K562 (cell line): ENCODE results near the gene ZNF652. TPM values are rescaled to one million over a fixed set of nuclear protein-coding genes. Genes with fewer than 3 reads are reported as not detected.

Experiments used
- ATAC-seq: fragments of 200-7000 bp; cut with Tn5 transposase; 3 replicates; pipeline ENCODE4 v1.9.1; 2020; ENCODE audit warnings: moderate library complexity
- BruUV-seq: library from RNA; stranded (reverse); fragments of 400-500 nt; replicated peaks from 2 replicates; lab custom pipeline; 2021; lab: Mats Ljungman, UMichigan
- CTCF ChIA-PET: fragments of 300-600 bp; formaldehyde crosslinking; extraction: SDS; loops from one replicate; lab custom pipeline; 2021; ENCODE audit warnings: low intra/inter-chr PET ratio; lab: Yijun Ruan, JAX
- POLR2A ChIA-PET: fragments of 300-600, 350-650 bp; sonication (Branson Sonifier 250); formaldehyde crosslinking; extraction: SDS; loops from one replicate; lab custom pipeline; 2021; ENCODE audit warnings: antibody characterized with exemption, inconsistent platforms; lab: Yijun Ruan, JAX
- DNase-seq, 4 experiments: peaks; one replicate each; pipeline versions ENCODE4 v3.0.0 to v3.0.0-alpha.2; 2011 to 2018; ENCODE audit warnings: low spot score in 3 of 4, mixed read lengths in 3 of 4; ENCODE audit errors: extremely low read depth in 1 of 4
- FAIRE-seq: peaks from 2 replicates; lab custom pipeline; 2011; peaks lifted over from hg19 to GRCh38; lab: Jason Lieb, UNC
- H2AFZ ChIP-seq: 2 replicates; pipeline ENCODE4 v1.6.0; 2011; ENCODE audit warnings: low read depth, low read length, control low read depth, inconsistent platforms
- H3K27ac ChIP-seq: fragments of 200-600 bp; 3 replicates; pipeline ENCODE4 v1.8.0; 2011; ENCODE audit warnings: low read depth, mild to moderate bottlenecking, control low read depth, inconsistent platforms, low read length, moderate library complexity, mixed read lengths; ENCODE audit errors: extremely low read depth
- H3K27me3 ChIP-seq, 2 experiments: fragments of 300-600 bp in 1 of 2; 2 replicates in 1 of 2; 3 replicates in 1 of 2; pipeline versions ENCODE4 v1.6.0 to v1.8.0; 2011; ENCODE audit warnings: inconsistent platforms in 2 of 2, low read length in 2 of 2, mild to moderate bottlenecking in 1 of 2, mixed read lengths in 1 of 2, moderate library complexity in 1 of 2; ENCODE audit not compliant: control insufficient read depth in 2 of 2, insufficient read depth in 2 of 2
- H3K36me3 ChIP-seq: fragments of 300-600 bp; 3 replicates; pipeline ENCODE4 v1.8.0; 2011; ENCODE audit warnings: mild to moderate bottlenecking, low read length, inconsistent platforms; ENCODE audit not compliant: control insufficient read depth, insufficient read depth
- H3K4me1 ChIP-seq, 2 experiments: fragments of 200-600 bp in 1 of 2; replicated peaks in 1 of 2; 2 replicates in 1 of 2; 3 replicates in 1 of 2; pipeline versions ENCODE4 v1.5.1 to v1.8.0; 2011; ENCODE audit warnings: inconsistent platforms in 2 of 2, low read length in 2 of 2, mild to moderate bottlenecking in 1 of 2, mixed read lengths in 1 of 2, moderate library complexity in 1 of 2; ENCODE audit not compliant: control insufficient read depth in 2 of 2, insufficient read depth in 2 of 2
- H3K4me2 ChIP-seq: 2 replicates; pipeline ENCODE4 v1.6.1; 2011; ENCODE audit warnings: low read length, control low read depth, inconsistent platforms, mixed read lengths; ENCODE audit not compliant: insufficient read depth
- H3K4me3 ChIP-seq: fragments of 200-600 bp; sonication (generic), shearing (Covaris generic); 2 replicates; pipeline ENCODE4 v1.5.1; 2016; ENCODE audit warnings: control low read depth, inconsistent platforms
- H3K79me2 ChIP-seq: fragments of 200-600 bp; 3 replicates; pipeline ENCODE4 v1.8.0; 2011; ENCODE audit warnings: low read length, inconsistent platforms; ENCODE audit not compliant: control insufficient read depth, insufficient read depth
- H3K9ac ChIP-seq, 2 experiments: 2 replicates each; pipeline versions ENCODE4 v1.6.0 to v1.6.1; 2011; ENCODE audit warnings: low read depth in 2 of 2, low read length in 2 of 2, control low read depth in 1 of 2, inconsistent platforms in 1 of 2, mild to moderate bottlenecking in 1 of 2, mixed read lengths in 1 of 2; ENCODE audit not compliant: insufficient read depth in 1 of 2
- H3K9me1 ChIP-seq: one replicate; pipeline ENCODE4 v1.6.0; 2011; ENCODE audit warnings: inconsistent platforms, mild to moderate bottlenecking, low read length, moderate library complexity; ENCODE audit not compliant: control insufficient read depth, insufficient read depth
- H3K9me3 ChIP-seq: replicated peaks from 2 replicates; pipeline ENCODE4 v1.5.1; 2011; ENCODE audit warnings: low read depth, low read length, inconsistent platforms; ENCODE audit not compliant: control insufficient read depth, insufficient read depth
- H4K20me1 ChIP-seq: replicated peaks from 2 replicates; pipeline ENCODE4 v1.6.1; 2011; ENCODE audit warnings: low read length, inconsistent platforms, mixed read lengths; ENCODE audit not compliant: control insufficient read depth, insufficient read depth
- DIDO1 ChIP-seq: fragments of 450-650 bp; IDR thresholded peaks from 2 replicates; pipeline ENCODE4 v1.6.1; 2016; ENCODE audit warnings: low read depth, missing biosample characterization, missing genetic modification characterization
- PCBP1 ChIP-seq: fragments of 200-400 bp; formaldehyde crosslinking; IDR thresholded peaks from 2 replicates; pipeline ENCODE4 v1.6.1; 2018; ENCODE audit warnings: mild to moderate bottlenecking, low read depth, low read length; ENCODE audit not compliant: poor library complexity, severe bottlenecking
- RBM39 ChIP-seq: fragments of 200-400 bp; formaldehyde crosslinking; optimal IDR thresholded peaks from 2 replicates; pipeline ENCODE3; 2018; ENCODE audit warnings: low read depth, low read length
- RHOXF2B ChIP-seq: fragments of 250-450 bp; sonication (Bioruptor Pico); conservative IDR thresholded peaks from 2 replicates; pipeline ENCODE4 v1.5.1; 2021
- SREBF2 ChIP-seq: sonication (generic); formaldehyde crosslinking; IDR thresholded peaks from 2 replicates; pipeline ENCODE4 v1.4.0; 2020; ENCODE audit warnings: mild to moderate bottlenecking, missing genetic modification reagents
- TAL1 ChIP-seq: fragments of 450-650 bp; IDR thresholded peaks from 2 replicates; pipeline ENCODE4 v1.6.1; 2016; ENCODE audit warnings: mild to moderate bottlenecking
- WGBS: fragments of 100-300 bp; shearing (Covaris generic); methylation state at CpG from one replicate; pipeline ENCODE4 v1.1.6; 2016; ENCODE audit warnings: low coverage, mixed read lengths; ENCODE audit not compliant: insufficient coverage; ENCODE audit errors: missing lambda C conversion rate; 5-methylcytosine and 5-hydroxymethylcytosine counted together
- in situ Hi-C: fragments of 300-500 bp; cut with MboI; formaldehyde crosslinking; loops from 4 replicates; pipeline ENCODE4 v1.15.0; 2018; ENCODE audit warnings: inconsistent platforms, mixed read lengths
- intact Hi-C: fragments of 100-400 bp; cut with micrococcal nuclease; formaldehyde crosslinking; loops from 2 replicates; pipeline ENCODE4 v1.14.2; 2022
- polyA plus RNA-seq, 8 experiments: library from polyadenylated mRNA; depleted of rRNA in 4 of 8; stranded (reverse) in 5 of 8; unstranded in 3 of 8; fragments of >200 nt; fragmentation: Nextera tagmentation in 2 of 8; fragmentation: Illumina TruSeq in 1 of 8; extraction: Ambion mirVana in 2 of 8; extraction: Trizol in 1 of 8; gene quantifications; 2 replicates each; pipeline versions ENCODE4 v1.2.1 to v1.2.3, GENCODE V29; 2011 to 2014; ENCODE audit warnings: inconsistent platforms in 1 of 8, missing spikeins in 1 of 8
- total RNA-seq, 7 experiments: library from RNA; depleted of rRNA in 6 of 7; stranded (reverse); fragments of >200 nt in 6 of 7; fragmentation: Illumina TruSeq in 2 of 7; extraction: Trizol in 2 of 7; gene quantifications; 2 replicates each; pipeline versions ENCODE4 v1.2.1 to v1.2.3, GENCODE V29; 2011 to 2021; ENCODE audit warnings: low replicate concordance in 1 of 7

Gene ZNF652
- total and polyA plus RNA-seq, 9 of the 15 experiments (the other 6 are each of a cell fraction or from before 2014, with no cell fraction given): 5.1 to 15.5 (median 7.8) TPM

GRCh38 chr17:49294122-49294521 lies 67.9 kb downstream of the ZNF652 start:
- Histone ChIP-seq H3K9me3 (no peaks in the 10 kb centered on the region), H3K4me3 (no peak overlapping the region), H3K27ac (peak overlapping the region; percentile 27; the same call in 2 of the 3 replicates), H3K9me1 (no peaks in the 10 kb centered on the region), H3K4me1 (peaks cover 3 to 8% of the 10 kb centered on the region in 2 experiments; a peak in 3 of 5 replicates), H3K4me2 (peak overlapping the region; percentile 12; the same call in 1 of the 2 replicates)
- in situ Hi-C loops (no loop called here), intact Hi-C loops (loop anchor here (5.0 kb wide), 2 partner anchors 72 to 112 kb away; no protein-coding TSS in a partner anchor)
- no peak for ATAC-seq
- FAIRE-seq: no peak
- BruUV-seq: no TSS peak
- CTCF ChIA-PET: no interaction called here
- DNase-seq: peak in 1 of 4 experiments; percentile 16
- TF ChIP-seq SREBF2 (CRISPR knock-in tag): no peak
- no peak for TF ChIP-seq RBM39
- TF ChIP-seq TAL1: no peak
- no peak for TF ChIP-seq RHOXF2B (CRISPR knock-in tag)
- TF ChIP-seq PCBP1: no peak
- TF ChIP-seq, all 486 proteins: peak for 0
- H4K20me1 ChIP-seq: no peaks in the 10 kb centered on the region
- POLR2A ChIA-PET: no interaction called here
- peak overlapping the region in 1 of 2 experiments; percentile 39; a peak in 1 of 4 replicates for H3K9ac ChIP-seq
- H3K36me3 ChIP-seq: peaks cover 12% of the 10 kb centered on the region; the same call in 1 of the 3 replicates
- no peak overlapping the region for H2AFZ ChIP-seq
- no peaks in the 10 kb centered on the region for H3K27me3 ChIP-seq
- H3K79me2 ChIP-seq: no peaks in the 10 kb centered on the region
- WGBS: 47% methylated on average over 3 of the region's 3 CpGs

- Histone ChIP-seq H3K79me2 (no peaks in the 10 kb centered on the region), H3K4me3 (no peak overlapping the region), H3K36me3 (peaks cover 7% of the 10 kb centered on the region; the same call in 1 of the 3 replicates), H3K27ac (no peak overlapping the region), H2AFZ (no peak overlapping the region), H4K20me1 (no peaks in the 10 kb centered on the region), H3K4me2 (no peak overlapping the region), H3K9ac (no peak overlapping the region), H3K4me1 (peaks cover 3 to 8% of the 10 kb centered on the region in 2 experiments; a peak in 3 of 5 replicates), H3K9me3 (no peaks in the 10 kb centered on the region), H3K27me3 (no peaks in the 10 kb centered on the region)
- ChIA-PET POLR2A (no interaction called here), CTCF (no interaction called here)
- DNase-seq (no peak), FAIRE-seq (no peak), ATAC-seq (no peak)
- BruUV-seq: no TSS peak
- in situ Hi-C loops: no loop called here
- TF ChIP-seq DIDO1 (tag): no peak
- TF ChIP-seq, all 486 proteins: peak for 0
- intact Hi-C loops: loop anchor here (5.0 kb wide), 2 partner anchors 71 to 111 kb away; no protein-coding TSS in a partner anchor
- no peaks in the 10 kb centered on the region for H3K9me1 ChIP-seq
Observed at GRCh38 chr17:49292901-49293300, 69.1 kb downstream of the ZNF652 start.
